Mesothelial cell of epicardium (in vitro differentiated cells): ENCODE results near the gene HUS1B. TPM values are rescaled to one million over a fixed set of nuclear protein-coding genes. Genes with fewer than 3 reads are reported as not detected.

Experiments
- DNase-seq, 2 experiments: peaks; one replicate each; pipeline ENCODE4 v3.0.0; 2021; ENCODE audit warnings: low spot score in 2 of 2; ENCODE audit not compliant: unreplicated experiment in 2 of 2
- H3K27ac Mint-ChIP-seq: 2 replicates; pipeline ENCODE4 v1.8.0; 2021; ENCODE audit warnings: mixed read lengths
- H3K27me3 Mint-ChIP-seq: 2 replicates; pipeline ENCODE4 v1.8.0; 2021; ENCODE audit warnings: low read depth, mixed read lengths
- H3K36me3 Mint-ChIP-seq: 2 replicates; pipeline ENCODE4 v1.8.0; 2021; ENCODE audit warnings: mixed read lengths
- H3K4me1 Mint-ChIP-seq: 2 replicates; pipeline ENCODE4 v1.8.0; 2021; ENCODE audit warnings: mixed read lengths
- H3K4me3 Mint-ChIP-seq: 2 replicates; pipeline ENCODE4 v1.8.0; 2021; ENCODE audit warnings: mild to moderate bottlenecking, moderate library complexity, mixed read lengths
- H3K9me3 Mint-ChIP-seq: 2 replicates; pipeline ENCODE4 v1.8.0; 2021; ENCODE audit warnings: mixed read lengths
- CTCF ChIP-seq: fragments of 200-600 bp; sonication (generic); IDR thresholded peaks from one replicate; pipeline ENCODE4 v1.5.0; 2021; ENCODE audit warnings: antibody characterized with exemption; ENCODE audit not compliant: unreplicated experiment
- total RNA-seq: library from RNA; stranded (reverse); gene quantifications from 3 replicates; pipeline ENCODE4 v1.2.1, GENCODE V29; 2021

Gene HUS1B
- total RNA-seq, 1 donor from 2014 or later, result 1.3 TPM

- H3K27me3 Mint-ChIP-seq, result no peaks in the 10 kb centered on the region
- TF ChIP-seq CTCF, result no peak
- DNase-seq, result no peak
- H3K9me3 Mint-ChIP-seq, result no peaks in the 10 kb centered on the region
- no peaks in the 10 kb centered on the region for H3K4me1 Mint-ChIP-seq
- peaks cover 13% of the 10 kb centered on the region for H3K36me3 Mint-ChIP-seq
- no peak overlapping the region for H3K4me3 Mint-ChIP-seq
- H3K27ac Mint-ChIP-seq, result no peak overlapping the region
These were observed 23.3 kb downstream of the HUS1B start for GRCh38 chr6:633611-634010.

- peaks cover 6% of the 10 kb centered on the region for H3K36me3 Mint-ChIP-seq
- TF ChIP-seq CTCF, result no peak
- H3K27ac Mint-ChIP-seq, result no peak overlapping the region
- no peaks in the 10 kb centered on the region for H3K9me3 Mint-ChIP-seq
- no peak overlapping the region for H3K4me3 Mint-ChIP-seq
- H3K4me1 Mint-ChIP-seq, result peaks cover 15% of the 10 kb centered on the region
- H3K27me3 Mint-ChIP-seq, result no peaks in the 10 kb centered on the region
- DNase-seq, result no peak
These were observed 28.1 kb downstream of the HUS1B start for GRCh38 chr6:628766-629165.

GRCh38 chr6:626236-626635 lies 30.7 kb downstream of the HUS1B start:
- H3K4me3 Mint-ChIP-seq, result no peak overlapping the region
- H3K9me3 Mint-ChIP-seq, result no peaks in the 10 kb centered on the region
- peaks cover 15% of the 10 kb centered on the region for H3K4me1 Mint-ChIP-seq
- no peak for TF ChIP-seq CTCF
- peak overlapping the region; percentile 37 for H3K27ac Mint-ChIP-seq
- H3K27me3 Mint-ChIP-seq, result no peaks in the 10 kb centered on the region
- peaks cover 3% of the 10 kb centered on the region for H3K36me3 Mint-ChIP-seq
- no peak for DNase-seq

GRCh38 chr6:624979-625378 lies 31.9 kb downstream of the HUS1B start:
- H3K9me3 Mint-ChIP-seq, result no peaks in the 10 kb centered on the region
- peaks cover 15% of the 10 kb centered on the region for H3K4me1 Mint-ChIP-seq
- no peak overlapping the region for H3K4me3 Mint-ChIP-seq
- no peak for DNase-seq
- H3K27me3 Mint-ChIP-seq, result no peaks in the 10 kb centered on the region
- no peak for TF ChIP-seq CTCF
- peaks cover 3% of the 10 kb centered on the region for H3K36me3 Mint-ChIP-seq
- H3K27ac Mint-ChIP-seq, result no peak overlapping the region

GRCh38 chr6:622462-622861 lies 34.4 kb downstream of the HUS1B start:
- no peak overlapping the region for H3K4me3 Mint-ChIP-seq
- H3K27me3 Mint-ChIP-seq, result no peaks in the 10 kb centered on the region
- peaks cover 15% of the 10 kb centered on the region for H3K4me1 Mint-ChIP-seq
- no peaks in the 10 kb centered on the region for H3K9me3 Mint-ChIP-seq
- no peak for DNase-seq
- no peak overlapping the region for H3K27ac Mint-ChIP-seq
- H3K36me3 Mint-ChIP-seq, result peaks cover 6% of the 10 kb centered on the region
- TF ChIP-seq CTCF, result no peak

- Mint-ChIP-seq H3K9me3 (no peaks in the 10 kb centered on the region), H3K4me1 (peaks cover 12% of the 10 kb centered on the region), H3K4me3 (no peak overlapping the region), H3K27ac (no peak overlapping the region), H3K27me3 (no peaks in the 10 kb centered on the region), H3K36me3 (peaks cover 10% of the 10 kb centered on the region)
- DNase-seq, result no peak
- TF ChIP-seq CTCF, result no peak
These were observed 35.0 kb downstream of the HUS1B start for GRCh38 chr6:621931-622330.
